Type B pancreatic cell (in vitro differentiated cells): ENCODE measurements around the gene IL33. TPM values are rescaled to one million over a fixed set of nuclear protein-coding genes. Genes with fewer than 3 reads are reported as not detected.

Experiments used
- DNase-seq: peaks from one replicate; pipeline ENCODE4 v3.0.0; 2021; ENCODE audit warnings: mixed read lengths; ENCODE audit not compliant: unreplicated experiment; ENCODE audit errors: extremely low spot score
- H3K27ac Mint-ChIP-seq: 2 replicates; pipeline ENCODE4 v1.8.0; 2021; ENCODE audit warnings: mild to moderate bottlenecking, mixed read lengths
- H3K27me3 Mint-ChIP-seq: 2 replicates; pipeline ENCODE4 v1.8.0; 2021; ENCODE audit warnings: mixed read lengths
- H3K36me3 Mint-ChIP-seq: 2 replicates; pipeline ENCODE4 v1.8.0; 2021; ENCODE audit warnings: mixed read lengths
- H3K4me1 Mint-ChIP-seq: one replicate; pipeline ENCODE4 v1.8.0; 2021; ENCODE audit warnings: mixed read lengths; ENCODE audit not compliant: unreplicated experiment
- H3K4me3 Mint-ChIP-seq: 2 replicates; pipeline ENCODE4 v1.8.0; 2021; ENCODE audit warnings: mild to moderate bottlenecking, mixed read lengths
- H3K9me3 Mint-ChIP-seq: 2 replicates; pipeline ENCODE4 v1.8.0; 2021; ENCODE audit warnings: mixed read lengths
- CTCF ChIP-seq: fragments of 200-600 bp; sonication (generic); conservative IDR thresholded peaks from 2 replicates; pipeline ENCODE4 v1.5.0; 2021; ENCODE audit warnings: antibody characterized with exemption, mild to moderate bottlenecking
- total RNA-seq: library from RNA; stranded (reverse); gene quantifications from 2 replicates; pipeline ENCODE4 v1.2.1, GENCODE V29; 2021; ENCODE audit warnings: low replicate concordance

The IL33 gene
- total RNA-seq, 1 donor from 2014 or later = 13.3 TPM

DNA sequence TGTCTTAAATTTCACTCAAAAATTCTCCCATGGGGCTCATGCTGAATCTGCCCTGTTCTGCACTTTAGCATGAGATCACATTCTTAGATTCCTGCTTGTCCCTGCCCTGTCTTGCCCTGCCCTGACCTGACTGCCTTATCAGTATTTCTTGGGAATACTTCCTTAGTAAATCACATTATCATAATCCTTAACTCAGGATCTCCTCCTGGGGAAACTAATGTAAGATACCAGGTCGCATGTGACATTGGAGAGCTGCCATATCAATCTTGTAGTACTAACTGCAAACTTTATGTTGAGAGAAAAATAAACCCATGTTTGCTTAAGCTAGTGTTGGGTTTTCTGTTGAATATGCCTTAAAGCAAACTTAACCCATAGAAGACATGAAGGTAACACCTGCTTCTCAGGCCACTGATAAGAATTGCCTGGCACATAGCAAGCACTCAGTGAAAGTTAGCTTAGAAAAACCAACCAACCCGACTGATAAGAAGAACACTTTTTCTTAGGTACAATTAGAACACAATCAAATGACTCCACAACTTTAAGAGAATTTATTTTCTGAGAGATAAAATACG lies 53.3 kb downstream of the IL33 start:
- Mint-ChIP-seq H3K27me3 (no peaks in the 10 kb centered on the region), H3K4me1 (peaks cover 4% of the 10 kb centered on the region), H3K27ac (no peak overlapping the region), H3K36me3 (no peaks in the 10 kb centered on the region), H3K4me3 (no peak overlapping the region), H3K9me3 (peaks cover 6% of the 10 kb centered on the region)
- DNase-seq = no peak
- TF ChIP-seq CTCF = no peak

DNA sequence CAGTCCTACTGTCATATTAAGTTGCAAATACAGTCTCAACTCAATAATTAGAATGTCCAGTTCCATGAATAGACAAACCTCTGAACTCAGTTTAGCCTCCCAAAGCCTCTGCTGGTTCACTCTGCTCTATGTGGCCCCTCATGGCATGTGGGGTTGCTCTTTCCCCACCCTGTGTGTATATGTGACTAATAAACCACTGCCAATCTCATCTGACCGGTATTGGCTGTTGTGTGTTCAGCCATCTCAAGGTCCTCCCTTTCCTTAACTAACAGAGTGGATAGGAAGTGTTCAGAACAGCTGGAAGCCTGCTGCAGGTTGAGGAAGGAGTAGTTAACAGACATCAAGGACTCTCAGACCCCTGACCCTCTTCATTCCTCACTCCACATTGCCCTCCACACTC lies 55.3 kb downstream of the IL33 start:
- Mint-ChIP-seq H3K9me3 (no peaks in the 10 kb centered on the region), H3K4me1 (peaks cover 4% of the 10 kb centered on the region), H3K36me3 (no peaks in the 10 kb centered on the region), H3K4me3 (no peak overlapping the region), H3K27ac (no peak overlapping the region), H3K27me3 (no peaks in the 10 kb centered on the region)
- DNase-seq = no peak
- no peak for TF ChIP-seq CTCF

DNA sequence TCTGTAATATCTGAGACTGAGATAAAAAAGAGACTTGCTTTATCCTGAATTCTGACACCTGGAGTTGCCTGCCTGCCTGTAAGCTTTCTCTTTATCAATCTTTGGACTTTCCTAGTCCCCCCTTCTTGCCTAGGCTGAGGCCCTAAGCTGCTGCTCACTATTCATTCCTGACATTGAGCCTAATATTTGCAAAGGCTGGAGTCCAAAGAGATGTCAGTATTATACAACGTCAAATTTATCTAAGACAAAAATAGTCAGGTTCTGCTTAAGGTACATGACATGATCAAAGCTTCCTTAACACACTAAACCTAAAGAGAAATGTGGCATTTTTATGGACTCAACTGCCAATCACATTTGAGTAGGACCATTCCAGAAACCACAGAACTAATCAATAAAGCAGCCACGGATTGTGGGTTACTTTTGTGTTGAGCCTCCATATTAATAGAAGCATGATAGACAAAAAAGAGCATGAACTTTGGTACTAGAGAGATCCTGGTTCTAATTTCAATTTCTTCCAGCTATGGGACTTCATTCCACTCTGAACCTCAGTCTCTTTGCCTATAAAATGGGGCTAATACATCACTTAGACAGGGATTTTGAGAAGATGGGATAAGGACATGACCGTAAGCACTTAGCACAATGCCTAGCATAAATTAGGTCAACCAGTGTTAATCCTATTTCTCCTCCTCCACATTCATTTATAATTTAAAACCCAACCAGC lies 56.1 kb downstream of the IL33 start:
- no peak overlapping the region for H3K27ac Mint-ChIP-seq
- TF ChIP-seq CTCF = no peak
- H3K4me3 Mint-ChIP-seq = no peak overlapping the region
- no peak for DNase-seq
- no peaks in the 10 kb centered on the region for H3K9me3 Mint-ChIP-seq
- H3K36me3 Mint-ChIP-seq = no peaks in the 10 kb centered on the region
- H3K4me1 Mint-ChIP-seq = peaks cover 4% of the 10 kb centered on the region
- no peaks in the 10 kb centered on the region for H3K27me3 Mint-ChIP-seq

GRCh38 chr9:6272229-6272598 lies 56.6 kb downstream of the IL33 start:
- no peak for TF ChIP-seq CTCF
- Mint-ChIP-seq H3K27ac (no peak overlapping the region), H3K4me3 (no peak overlapping the region), H3K9me3 (no peaks in the 10 kb centered on the region), H3K36me3 (no peaks in the 10 kb centered on the region), H3K27me3 (no peaks in the 10 kb centered on the region), H3K4me1 (peaks cover 4% of the 10 kb centered on the region)
- no peak for DNase-seq

DNA sequence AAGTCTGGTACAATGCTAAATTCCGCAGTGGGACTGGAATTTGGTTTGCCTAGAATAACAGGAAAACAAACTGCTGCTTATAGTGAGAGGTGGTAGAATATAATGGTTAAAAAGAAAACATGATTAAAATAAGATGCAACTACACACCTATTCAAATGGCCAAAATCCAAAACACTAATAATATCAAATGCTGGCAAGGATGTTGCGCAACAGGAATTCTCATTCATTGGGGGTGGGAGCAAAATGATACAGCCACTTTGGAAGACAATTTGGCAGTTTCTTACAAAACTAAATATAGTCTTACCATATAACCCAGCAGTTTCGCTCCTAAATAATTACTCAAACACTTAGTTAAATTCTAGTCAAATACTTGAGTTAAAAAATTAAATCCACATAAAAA lies 61.8 kb downstream of the IL33 start:
- no peak for TF ChIP-seq CTCF
- DNase-seq = no peak
- Mint-ChIP-seq H3K27ac (no peak overlapping the region), H3K36me3 (no peaks in the 10 kb centered on the region), H3K4me3 (no peak overlapping the region), H3K27me3 (no peaks in the 10 kb centered on the region), H3K4me1 (no peaks in the 10 kb centered on the region), H3K9me3 (no peaks in the 10 kb centered on the region)
